ENCODE results near the gene NEK8. TPM values are rescaled to one million over a fixed set of nuclear protein-coding genes. Genes with fewer than 3 reads are reported as not detected.
A peak's percentile ranks its signal among the peaks of the same experiment; 100 is the strongest.

The NEK8 gene
- total and polyA plus RNA-seq, 9 of the 15 experiments (the other 6 are each of a cell fraction or from before 2014, with no cell fraction given), result 0.98 to 16.6 (median 4.6) TPM

DNA sequence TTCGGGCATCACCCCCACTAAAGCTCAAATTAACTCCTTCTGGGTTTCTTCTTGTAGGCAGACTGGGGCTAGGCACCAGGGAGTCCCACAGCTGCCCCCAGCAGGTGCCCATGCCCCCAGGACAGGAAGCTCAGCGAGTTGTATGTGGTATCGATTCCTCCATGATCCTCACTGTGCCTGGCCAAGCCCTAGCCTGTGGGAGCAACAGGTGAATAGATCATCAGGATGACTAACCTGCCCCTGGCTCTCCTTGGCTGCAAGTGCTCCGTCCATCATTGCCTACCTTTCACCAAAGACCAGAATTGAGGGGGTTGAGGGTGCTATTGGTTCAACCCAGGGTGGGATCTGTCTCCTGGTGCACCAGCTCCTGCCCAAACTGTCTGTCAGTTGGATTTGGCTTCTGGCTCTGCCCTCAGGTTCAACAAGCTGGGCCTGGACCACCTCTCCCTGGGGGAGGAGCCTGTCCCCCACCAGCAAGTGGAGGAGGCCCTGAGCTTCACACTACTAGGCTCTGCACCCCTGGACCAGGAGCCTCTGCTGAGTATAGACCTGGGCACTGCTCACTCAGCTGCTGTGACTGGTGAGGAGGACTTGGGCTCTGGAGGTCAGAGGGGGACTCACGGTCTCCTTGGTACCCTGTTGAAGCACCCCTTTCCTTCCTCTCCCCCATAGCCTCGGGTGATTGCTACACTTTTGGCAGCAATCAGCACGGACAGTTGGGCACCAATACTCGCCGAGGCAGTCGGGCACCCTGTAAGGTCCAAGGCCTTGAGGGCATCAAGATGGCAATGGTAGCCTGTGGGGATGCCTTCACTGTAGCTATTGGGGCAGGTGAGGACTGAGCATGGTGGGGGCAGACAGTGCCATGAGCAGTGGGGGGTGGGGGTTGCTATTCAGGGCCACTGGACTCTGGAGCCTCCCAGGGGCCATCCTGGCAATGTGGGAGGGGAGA lies 12.1 kb downstream of the NEK8 start:
- ChIA-PET POLR2A (interaction anchor here (0.5 to 17.4 kb wide), 4 partner anchors 11 to 155 kb away, joined by 4 to 367 read pairs (median 12); partner anchors contain the start of genes NEK8, RPL23A and TLCD1), CTCF (ENCODE audit: low intra/inter-chr PET ratio) (no interaction called here)
- H3K4me1 ChIP-seq (replicated peaks in 1 of 2; ENCODE audit: control insufficient read depth in 2 of 2, insufficient read depth in 2 of 2, low read length in 2 of 2), result peaks cover 35 to 76% of the 10 kb centered on the region in 2 experiments
- H3K9ac ChIP-seq (ENCODE audit: insufficient read depth in 1 of 2, low read depth in 2 of 2, low read length in 2 of 2), result peak overlapping the region in 1 of 2 experiments; percentile 32; a peak in 1 of 4 replicates
- FAIRE-seq, result no peak
- no peaks in the 10 kb centered on the region for H3K9me1 ChIP-seq (ENCODE audit: control insufficient read depth, insufficient read depth, low read length)
- H3K4me3 ChIP-seq, result no peak overlapping the region
- no peaks in the 10 kb centered on the region for H3K9me3 ChIP-seq (replicated peaks; ENCODE audit: control insufficient read depth, insufficient read depth, low read depth, low read length)
- peaks cover 9% of the 10 kb centered on the region for H4K20me1 ChIP-seq (replicated peaks; ENCODE audit: control insufficient read depth, insufficient read depth, low read length)
- intact Hi-C loops (cut with micrococcal nuclease) (loop anchor here (5.0 kb wide), 1 partner anchor 93 kb away; the partner anchor contains the start of gene BLTP2), in situ Hi-C loops (cut with MboI) (no loop called here)
- no TSS peak for BruUV-seq (replicated peaks)
- peaks cover 10% of the 10 kb centered on the region; the same call in 2 of the 3 replicates for H3K36me3 ChIP-seq (ENCODE audit: control insufficient read depth, insufficient read depth, low read length)
- no peak overlapping the region for H2AFZ ChIP-seq (ENCODE audit: low read depth, low read length)
- DNase-seq (ENCODE audit: extremely low read depth in 1 of 4, low spot score in 3 of 4), result no peak
- ATAC-seq, result no peak
- TF ChIP-seq ZNF197 (CRISPR knock-in tag; IDR thresholded peaks at IDR 0.05; ENCODE audit: low read depth), result peak; percentile 4; the same call in 1 of the 2 replicates
- no peak for TF ChIP-seq SPI1 (IDR thresholded peaks at IDR 0.05; ENCODE audit: borderline replicate concordance, low read depth, low read length)
- H3K4me2 ChIP-seq (ENCODE audit: insufficient read depth, low read length), result no peak overlapping the region
- H3K27ac ChIP-seq (ENCODE audit: extremely low read depth, low read depth, low read length), result no peak overlapping the region
- H3K79me2 ChIP-seq (ENCODE audit: control insufficient read depth, insufficient read depth, low read length), result peaks cover 24% of the 10 kb centered on the region
- 82% methylated on average over 10 of the region's 10 CpGs for WGBS (ENCODE audit: insufficient coverage, low coverage, missing lambda C conversion rate)
- H3K27me3 ChIP-seq (ENCODE audit: control insufficient read depth in 2 of 2, insufficient read depth in 2 of 2, low read length in 2 of 2), result no peaks in the 10 kb centered on the region

Measured in K562 (cell line).